DMS53 treated with DMSO at 0.1 percent for 48 hours (cell line): ENCODE measurements around the gene DPPA2.
"Not testable (repeated sequence)": the region's sequence is repeated elsewhere in the genome, so short reads cannot be mapped to it uniquely, and the experiment has no call there.

ENCODE experiments used
- DNase-seq: peaks from one replicate; lab custom pipeline; 2025; ENCODE audit not compliant: unreplicated experiment; lab: John Stamatoyannopoulos, UW

Gene DPPA2, protein sequence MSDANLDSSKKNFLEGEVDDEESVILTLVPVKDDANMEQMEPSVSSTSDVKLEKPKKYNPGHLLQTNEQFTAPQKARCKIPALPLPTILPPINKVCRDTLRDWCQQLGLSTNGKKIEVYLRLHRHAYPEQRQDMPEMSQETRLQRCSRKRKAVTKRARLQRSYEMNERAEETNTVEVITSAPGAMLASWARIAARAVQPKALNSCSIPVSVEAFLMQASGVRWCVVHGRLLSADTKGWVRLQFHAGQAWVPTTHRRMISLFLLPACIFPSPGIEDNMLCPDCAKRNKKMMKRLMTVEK

DNA sequence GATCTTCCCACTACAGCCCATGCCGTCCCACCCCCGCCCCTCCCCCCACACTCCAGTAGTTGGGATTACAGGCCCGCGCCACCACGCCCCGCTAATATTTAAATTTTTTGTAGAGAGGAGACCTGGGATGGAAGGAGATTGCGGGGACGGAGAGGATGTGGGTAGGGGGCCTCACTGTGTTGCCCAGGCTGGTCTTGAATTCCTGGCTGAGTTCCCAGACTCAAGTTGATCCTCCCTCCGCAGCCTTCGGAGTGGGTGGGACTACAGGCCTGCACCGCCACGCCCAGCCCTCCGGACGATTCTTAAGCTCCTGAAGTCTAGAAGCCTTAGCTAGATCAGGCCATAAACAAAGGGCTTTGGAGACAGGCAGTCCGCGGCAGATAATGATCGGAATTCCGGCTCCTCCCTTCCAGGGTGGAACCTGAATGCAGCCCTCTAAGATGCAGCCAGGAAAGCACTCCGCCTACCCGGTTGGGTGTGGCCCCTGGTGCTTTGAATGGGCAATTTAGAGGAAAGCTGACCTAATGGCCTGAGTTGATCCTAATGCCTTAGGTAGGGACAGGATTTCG, at the start of gene DPPA2:
TSS of gene DPPA2 (minus strand) at position 356 of the 569 bp plus-strand sequence. CDS start 1,975 bp downstream, outside the sequence.
- DNase-seq: no peak

DNA sequence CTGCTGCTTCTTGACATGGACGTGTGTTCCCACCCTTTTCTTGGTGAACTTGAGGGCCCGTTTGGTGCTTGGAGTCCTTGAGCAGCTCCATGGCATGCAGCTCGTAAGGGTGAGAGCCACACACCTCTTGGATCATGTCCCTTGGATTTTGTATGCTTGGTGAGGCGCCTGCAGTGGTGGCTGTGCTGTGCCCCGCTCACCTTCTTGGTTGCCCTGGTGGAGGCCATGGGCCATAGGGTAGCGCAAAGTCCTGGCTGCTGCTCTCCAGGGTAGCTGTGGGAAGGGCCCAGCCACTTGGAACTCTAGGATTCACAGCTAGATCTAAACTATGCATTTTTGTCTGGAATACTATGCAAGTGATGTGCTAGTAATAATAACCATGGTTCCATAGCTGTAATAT, 47.8 kb upstream of the DPPA2 start:
- no peak for DNase-seq

DNA sequence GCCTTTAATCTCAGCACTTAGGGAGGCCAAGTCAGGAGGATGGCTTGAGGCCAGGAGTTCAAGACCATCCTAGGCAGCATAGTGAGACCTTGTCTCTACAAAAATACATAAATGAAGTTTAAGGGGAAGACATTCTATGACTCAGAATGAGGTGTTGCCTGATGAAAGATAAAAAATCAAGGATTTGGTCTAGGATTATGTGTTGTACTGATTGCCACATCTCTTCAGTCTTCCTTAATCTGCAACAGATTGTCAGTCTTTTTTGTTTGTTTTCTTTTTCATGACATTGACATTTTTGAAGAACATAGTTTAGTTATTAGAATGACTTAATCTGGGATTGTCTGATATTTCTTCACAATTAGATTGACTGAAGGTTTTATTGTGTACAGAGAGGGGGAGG, 47.3 kb upstream of the DPPA2 start:
- no peak for DNase-seq

DNA sequence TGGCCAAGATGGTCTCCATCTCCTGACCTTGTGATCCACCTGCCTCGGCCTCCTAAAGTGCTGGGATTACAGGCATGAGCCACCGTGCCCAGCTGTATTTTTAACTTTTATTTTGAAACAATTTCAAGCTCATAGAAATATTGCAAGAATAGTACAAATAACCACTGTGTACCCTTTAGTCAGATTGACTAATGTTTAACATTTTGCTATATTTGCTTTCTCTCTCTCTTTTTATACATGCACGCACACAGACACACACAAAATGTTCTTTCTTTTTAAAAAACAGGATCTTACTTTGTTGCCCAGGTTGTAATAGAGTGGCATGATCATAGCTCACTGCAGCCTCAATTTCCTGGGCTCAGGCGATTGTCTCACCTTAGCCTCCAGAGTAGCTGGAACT, 46.5 kb upstream of the DPPA2 start:
- DNase-seq: no peak

DNA sequence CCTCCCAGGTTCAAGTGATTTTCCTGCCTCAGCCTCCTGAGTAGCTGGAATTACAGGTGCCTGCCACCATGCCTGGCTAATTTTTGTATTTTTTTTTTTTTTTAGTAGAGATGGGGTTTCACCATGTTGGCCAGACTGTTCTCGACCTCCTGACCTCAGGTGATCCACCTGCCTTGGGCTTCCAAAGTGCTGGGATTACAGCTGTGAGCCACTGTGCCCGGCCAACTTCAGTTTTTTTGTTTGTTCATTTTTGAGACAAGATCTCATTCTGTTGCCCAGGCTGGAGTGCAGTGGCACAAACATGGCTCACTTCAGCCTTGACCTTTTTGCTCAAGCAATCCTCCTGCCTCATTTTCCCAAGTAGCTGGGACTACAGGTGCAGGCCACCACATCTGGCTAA, 42.5 kb upstream of the DPPA2 start:
- not testable (repeated sequence) for DNase-seq

DNA sequence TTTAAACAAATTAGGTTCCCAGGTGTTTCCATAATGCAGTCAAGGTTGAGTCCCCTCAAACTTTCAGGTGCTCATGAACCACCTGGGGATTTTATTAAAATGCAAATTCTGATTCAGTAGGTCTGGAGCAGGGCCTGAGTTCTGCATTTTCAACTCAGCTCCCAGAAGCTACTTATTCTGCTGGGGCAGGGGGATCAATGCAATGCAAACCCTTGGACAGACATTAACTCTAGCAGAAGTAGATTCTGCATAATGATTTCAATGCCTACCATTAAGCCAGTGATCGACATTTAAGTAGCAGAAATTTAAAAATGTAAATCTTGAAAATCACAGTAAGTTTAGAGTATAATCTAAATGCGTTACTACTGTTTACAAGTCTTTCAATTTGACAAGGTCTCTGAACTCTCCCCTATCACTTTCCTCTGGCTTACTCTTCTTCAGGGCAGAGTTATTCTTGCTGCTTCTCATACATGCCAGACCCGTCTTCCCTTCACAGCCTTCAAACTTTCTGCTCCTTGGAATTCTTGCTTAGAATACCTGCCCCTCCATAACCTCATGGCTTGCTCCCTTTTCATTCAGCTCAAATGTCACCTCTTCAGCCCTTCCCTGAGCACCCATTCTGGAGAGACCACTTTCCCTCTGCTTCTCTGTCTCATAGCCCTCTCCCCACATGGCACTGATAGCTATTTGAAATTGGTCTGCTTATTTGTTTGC, 40.3 kb upstream of the DPPA2 start:
- DNase-seq: no peak

DNA sequence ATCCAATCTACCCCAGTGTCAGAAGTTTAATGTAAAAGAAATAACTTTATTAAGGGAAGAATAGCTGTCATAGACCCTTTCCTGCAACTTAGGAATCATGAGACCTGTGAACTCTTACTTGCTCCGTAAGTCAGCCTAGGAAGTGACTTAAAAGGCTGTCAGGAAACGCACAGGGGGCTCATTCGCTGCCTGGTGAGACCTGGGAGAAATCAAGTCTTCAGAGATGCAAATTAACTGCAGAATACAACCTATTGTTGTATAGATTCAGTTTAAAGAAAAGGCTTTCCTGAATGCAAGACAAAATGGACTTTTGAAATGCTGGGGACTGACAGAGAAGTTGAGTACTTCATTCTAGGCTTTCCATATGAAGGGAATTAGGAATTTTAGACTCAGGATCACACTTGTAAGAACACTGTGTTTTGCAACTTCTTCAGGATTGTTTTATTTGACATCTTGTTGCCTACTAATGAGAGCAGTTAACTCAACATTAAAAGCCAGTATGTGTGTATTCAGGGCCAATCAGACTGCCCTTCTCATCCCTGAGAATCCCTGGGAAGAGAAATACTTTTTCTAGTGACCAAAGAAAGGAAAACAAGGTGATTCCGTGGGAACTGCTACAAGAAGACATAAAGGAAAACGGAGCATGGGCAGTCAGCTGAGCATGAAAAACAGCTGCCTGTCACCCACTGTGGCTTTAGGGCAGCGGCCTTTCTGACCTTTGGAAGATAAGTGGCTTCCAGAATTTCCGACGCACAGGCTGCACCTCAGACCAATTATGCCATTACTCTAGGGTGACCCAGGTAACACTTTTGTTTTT, 39.5 kb upstream of the DPPA2 start:
- no peak for DNase-seq

DNA sequence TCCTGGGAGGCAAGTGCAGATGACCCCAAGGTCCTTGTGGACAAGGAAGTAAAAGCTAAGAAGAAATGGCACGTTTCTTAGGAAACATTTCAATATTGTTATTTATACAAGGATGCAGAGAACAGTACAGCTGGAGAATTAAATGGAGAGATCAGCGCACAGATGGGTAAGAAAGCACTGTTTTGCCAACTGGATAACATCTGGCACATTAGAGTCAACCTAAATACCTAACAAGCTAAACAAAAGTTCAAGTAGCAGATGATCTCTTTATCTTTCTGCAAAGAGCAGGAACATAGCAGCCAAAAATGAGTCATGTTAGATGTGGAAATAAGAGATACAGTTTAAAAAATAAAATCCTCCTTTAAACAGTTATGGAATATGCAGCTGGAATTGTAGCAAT, 36.7 kb upstream of the DPPA2 start:
- no peak for DNase-seq

DNA sequence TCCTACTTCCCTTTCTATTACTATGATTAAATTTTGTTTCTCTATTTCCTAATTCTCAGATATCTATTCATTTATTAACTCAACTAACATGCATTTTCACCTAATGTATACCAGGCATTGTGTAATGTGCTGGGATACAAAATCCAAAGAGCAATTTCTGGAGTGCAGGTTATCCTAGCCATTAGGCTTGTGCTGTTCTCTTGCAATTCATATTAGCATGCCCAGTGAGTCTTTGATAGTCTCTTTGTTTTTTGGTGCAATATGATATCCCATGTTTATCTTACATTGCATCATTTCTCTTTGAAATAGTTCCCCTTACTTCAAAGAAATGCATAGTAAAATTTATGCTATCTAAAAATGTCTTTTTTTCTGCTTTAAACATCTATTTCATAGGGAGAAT, 34.9 kb upstream of the DPPA2 start:
- no peak for DNase-seq

DNA sequence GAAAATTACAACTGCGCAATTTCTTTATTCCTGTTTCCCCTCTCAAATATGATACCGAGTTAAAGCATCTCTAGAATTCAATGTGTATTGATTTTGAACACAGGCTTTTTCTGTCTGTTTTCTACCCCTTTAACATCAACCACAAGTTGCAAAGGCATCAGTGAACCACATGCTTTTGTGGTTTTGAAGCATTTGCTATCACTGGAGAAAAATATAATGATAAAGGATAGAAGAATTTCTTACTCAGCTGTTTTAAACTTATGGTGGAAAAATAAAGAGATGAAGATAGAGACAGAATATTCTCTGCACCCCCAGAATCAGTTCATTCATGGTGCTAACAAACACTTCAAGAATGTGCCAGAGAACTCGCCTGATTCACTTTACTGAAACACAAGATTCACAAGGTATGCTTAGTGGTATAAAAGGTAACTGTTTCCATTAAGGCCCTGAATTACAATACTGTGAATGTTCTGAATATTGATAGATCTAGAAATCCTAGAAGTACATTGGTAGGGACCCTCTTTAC, 30.5 kb upstream of the DPPA2 start:
- no peak for DNase-seq

DNA sequence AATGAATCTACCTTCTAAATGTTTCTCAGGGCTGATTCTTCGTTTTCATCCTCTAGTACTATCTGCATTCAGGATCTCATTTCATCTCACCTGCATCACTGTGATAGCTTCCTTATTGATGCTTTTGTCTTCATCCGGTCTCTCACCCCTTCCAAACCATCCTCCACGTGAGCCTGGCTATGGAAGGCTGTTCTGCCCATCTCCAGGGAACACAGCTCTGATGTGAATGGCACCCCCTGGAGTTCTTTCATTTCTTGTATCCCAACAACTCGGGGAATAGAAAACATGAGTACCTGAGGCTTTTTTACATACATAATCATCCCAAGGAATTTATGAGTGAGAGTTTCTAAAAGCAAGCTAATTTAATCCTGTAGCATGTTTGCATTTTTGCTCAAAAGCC, 29.8 kb upstream of the DPPA2 start:
- DNase-seq: no peak

DNA sequence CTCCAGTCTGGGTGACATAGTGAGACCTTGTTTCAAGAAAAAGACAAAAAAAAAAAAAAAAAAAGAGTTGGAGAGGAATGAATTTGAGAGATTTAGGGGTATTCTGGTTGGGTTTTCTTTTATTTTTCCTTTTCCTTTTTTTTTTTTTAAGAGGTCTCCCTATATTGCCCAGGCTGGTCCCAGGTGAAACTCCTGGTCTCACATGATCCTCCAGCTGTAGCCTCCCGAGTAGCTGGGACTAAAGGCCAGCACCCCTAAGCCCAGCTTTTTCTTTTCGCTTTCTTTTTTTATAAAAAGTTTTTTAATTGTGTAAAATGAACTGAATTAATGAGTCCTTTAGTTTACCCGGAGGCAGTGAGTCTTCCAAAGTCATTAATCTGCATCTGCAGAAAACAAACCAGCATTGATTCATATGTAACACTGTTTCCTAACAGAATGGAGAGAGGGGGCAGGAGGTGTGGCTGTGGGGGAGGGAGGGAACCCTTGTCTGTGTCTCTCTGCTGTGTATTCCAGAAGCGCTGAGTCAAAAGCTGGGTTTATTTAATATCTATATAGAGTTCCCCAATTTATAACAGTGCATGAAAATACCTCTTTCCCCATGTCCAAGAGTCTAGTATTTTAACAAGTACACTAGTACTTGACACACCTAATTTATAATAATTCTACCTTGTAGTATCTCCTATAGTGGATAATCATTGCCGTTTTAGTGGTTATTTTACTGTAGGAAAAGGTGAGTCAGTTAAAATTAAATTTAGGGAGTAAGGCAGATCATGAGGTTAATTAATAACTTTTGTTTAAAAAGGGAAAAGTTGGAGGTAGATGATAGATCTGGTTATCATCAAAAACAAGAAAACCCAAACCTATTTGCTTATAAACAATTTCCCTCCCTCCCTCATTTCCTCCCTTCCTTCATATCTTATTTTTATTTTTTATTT, 23.7 kb upstream of the DPPA2 start:
- DNase-seq: no peak

DNA sequence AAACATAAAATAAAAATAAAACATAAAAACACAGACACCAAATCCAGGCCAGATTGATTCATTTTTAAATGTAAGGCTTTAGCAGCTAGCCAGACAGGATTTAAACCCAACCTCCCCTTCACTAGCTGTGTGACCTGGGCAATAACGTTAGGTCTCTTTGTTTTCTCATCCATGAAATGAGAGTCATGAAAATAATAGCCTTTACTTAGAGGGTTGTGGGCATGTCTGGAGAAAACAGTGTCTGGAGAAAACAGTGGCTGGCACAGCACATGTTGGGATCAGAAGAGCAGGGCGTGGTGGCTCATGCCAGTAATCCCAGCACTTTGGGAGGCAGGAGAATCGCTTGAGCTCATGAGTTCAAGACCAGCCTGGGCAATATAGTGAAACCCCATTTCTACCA, 22.9 kb upstream of the DPPA2 start:
- DNase-seq: no peak

DNA sequence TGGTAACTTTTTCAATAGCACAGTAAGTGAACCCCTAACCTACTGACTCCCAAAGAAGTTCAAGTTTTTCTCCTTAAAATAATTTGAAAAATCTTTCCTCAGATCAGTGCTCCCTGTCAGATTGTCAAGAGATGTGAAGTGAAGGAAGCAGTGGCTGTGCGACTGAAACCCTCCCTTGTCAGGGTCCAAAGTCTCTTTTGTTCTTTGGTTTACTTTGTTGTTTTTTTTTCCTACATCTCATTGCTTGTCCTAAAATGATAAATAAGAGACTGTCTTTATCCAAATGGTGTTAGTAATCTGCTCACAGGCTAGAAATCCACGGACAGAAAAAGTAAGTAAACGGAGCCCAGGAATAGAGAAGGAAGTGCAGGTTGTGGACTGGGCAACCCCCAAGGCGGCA, 22.0 kb upstream of the DPPA2 start:
- no peak for DNase-seq

DNA sequence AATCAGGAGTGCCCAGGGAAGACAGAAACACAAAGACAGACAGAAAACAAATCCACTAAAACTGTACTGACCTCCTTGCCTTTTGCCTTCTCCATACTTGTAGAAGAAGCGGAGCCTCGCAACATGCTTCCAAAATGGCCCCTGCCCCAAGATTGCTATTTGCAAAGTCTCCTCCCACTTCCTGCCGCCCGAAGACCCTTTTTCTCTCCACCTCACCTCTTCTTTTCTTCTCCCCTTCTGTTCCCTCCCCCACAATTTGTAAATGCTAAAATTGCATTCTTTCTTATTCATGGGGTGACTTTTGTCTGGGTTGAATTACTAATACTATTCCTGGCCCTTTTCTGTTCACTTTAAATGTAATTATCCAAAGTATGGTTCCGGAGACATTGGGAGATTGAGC, 21.1 kb upstream of the DPPA2 start, which contains the start of gene DPPA4:
TSS of gene DPPA4 (minus strand) at position 154 of the 400 bp plus-strand sequence. CDS start at position 125, 29 bp downstream.
- no peak for DNase-seq

DNA sequence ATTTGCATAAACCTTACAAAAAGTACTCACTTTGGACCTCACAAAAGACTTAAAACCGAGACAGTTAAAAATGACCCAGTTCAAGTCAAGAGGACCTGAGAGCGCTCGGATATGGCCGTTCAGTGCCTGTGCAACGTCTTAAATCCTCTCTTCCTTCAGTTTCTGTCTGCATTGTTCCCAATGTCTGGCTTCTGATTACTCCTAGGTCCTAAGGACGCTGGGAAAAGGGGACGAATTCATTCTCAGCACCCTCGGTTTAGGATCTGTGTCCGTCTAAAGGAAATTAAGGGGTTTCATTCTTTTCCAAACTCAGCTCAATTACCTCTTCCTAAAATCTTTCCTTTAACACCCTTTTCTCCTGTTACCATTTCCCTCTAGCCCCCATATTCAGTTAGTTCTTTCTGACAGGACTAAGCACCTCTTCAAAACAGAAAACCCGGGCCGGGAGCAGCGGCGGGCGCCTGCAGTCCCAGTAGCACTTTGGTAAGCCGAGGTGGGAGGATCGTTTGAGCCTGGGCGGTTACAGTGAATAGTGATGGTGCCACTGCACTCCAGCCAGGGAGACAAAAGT, 20.1 kb upstream of the DPPA2 start:
- DNase-seq: no peak

DNA sequence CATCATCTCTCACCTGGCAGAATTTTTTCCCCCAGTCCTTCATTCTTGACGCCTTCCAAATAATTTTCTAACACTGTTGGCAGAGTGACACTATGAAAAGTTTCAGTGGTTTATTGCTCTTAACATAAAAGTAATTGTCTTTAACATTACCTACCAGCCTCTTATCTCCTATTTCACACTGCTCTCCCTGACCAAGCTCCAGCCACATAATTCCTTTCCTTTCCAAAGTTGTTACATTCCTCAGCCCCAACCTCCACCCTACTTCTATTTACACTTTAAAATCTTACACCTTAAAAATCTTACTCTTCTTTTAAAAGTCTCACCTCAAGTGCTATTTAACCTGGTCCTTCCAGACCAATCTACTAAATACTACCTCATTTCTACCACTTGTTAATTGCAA, 18.3 kb upstream of the DPPA2 start:
- DNase-seq: no peak

DNA sequence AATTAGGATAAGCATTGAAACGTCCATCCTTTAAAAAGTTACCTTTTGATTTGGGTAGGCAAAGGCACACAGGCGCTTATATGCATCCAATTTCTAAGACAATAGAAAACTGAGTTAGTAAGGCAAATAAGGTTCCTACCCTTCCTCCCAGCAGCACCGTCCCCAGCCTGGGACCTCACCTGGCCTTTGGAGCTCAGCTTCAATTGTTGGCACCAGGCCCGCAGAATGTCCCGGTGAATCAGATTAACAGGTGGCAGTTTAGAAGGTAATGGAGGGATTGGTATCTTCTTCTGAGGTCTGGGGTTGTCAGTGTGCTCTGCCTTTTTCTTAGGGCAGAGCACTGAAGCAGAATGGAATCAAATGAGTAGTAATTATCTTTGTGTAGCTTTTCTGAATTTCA, 15.4 kb upstream of the DPPA2 start:
- DNase-seq: no peak

DNA sequence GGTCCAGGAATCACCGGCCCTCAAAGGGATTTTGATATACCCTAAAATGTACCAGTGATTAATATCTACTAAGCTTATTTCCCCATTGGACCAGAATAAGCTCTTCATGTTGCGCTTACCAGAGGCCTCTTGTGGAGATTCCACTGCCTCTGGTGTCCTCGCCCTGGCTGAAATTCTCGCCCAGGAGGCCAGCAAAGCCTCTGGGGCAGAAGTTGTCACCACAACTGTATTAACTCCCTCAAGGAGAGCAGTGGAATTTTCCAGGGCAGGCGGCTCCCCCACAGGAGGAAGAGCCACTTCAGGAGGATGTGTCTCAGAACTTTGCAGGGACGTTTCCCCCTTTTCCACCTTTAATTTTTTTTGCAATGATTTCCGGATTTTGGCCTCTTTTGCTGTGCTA, 14.1 kb upstream of the DPPA2 start:
- DNase-seq: no peak

DNA sequence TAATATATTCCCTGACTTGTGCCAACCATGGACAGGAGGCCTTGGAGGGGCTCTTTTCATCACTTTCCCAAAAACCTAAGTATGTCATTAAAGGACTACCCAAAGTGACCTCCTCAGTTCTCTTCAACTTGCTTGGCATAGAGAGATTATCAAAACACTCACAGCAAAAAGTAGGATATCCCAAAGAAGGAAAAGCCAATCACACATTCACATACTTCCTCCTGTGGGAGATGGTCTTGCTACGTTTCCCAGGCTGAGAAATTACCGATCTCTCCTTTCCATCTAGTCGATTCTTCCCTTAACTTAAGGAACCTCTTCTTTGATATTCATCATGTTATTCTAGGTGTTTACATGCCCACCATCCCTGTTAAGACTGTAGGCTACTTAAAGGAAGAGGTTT, 11.9 kb upstream of the DPPA2 start:
- no peak for DNase-seq
